NCI-H460 (cell line): Measurements from ENCODE around the gene RNF19B. TPM values are rescaled to one million over a fixed set of nuclear protein-coding genes. Genes with fewer than 3 reads are reported as not detected.

Source experiments
- DNase-seq: peaks from one replicate; pipeline ENCODE4 v3.0.0-alpha.2; 2016; ENCODE audit warnings: low read depth; ENCODE audit errors: extremely low read depth
- total RNA-seq: library from RNA; depleted of rRNA; stranded (reverse); fragments of >200 nt; shearing (Covaris generic); gene quantifications from 2 replicates; pipeline ENCODE4 v1.2.3, GENCODE V29; 2014; rRNA removed

Gene RNF19B
- total RNA-seq, 1 experiment from 2014 or later = 12.9 TPM

DNA sequence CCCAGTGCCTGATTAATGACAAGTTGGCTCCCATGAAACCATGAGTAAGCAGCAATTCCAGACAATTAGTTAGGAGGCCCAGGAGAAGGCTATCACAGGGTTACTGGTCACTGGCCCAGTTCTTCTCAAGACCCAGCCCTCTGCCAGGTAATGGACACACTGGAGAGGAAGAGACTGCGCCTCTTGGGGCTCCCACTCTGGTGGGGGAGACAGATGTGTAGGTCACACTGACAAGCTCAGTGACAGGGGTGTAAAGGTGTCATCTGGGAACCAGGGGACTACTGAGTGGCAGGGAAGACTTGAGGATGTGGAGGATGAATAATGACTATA lies 73.4 kb downstream of the RNF19B start:
- no peak for DNase-seq

DNA sequence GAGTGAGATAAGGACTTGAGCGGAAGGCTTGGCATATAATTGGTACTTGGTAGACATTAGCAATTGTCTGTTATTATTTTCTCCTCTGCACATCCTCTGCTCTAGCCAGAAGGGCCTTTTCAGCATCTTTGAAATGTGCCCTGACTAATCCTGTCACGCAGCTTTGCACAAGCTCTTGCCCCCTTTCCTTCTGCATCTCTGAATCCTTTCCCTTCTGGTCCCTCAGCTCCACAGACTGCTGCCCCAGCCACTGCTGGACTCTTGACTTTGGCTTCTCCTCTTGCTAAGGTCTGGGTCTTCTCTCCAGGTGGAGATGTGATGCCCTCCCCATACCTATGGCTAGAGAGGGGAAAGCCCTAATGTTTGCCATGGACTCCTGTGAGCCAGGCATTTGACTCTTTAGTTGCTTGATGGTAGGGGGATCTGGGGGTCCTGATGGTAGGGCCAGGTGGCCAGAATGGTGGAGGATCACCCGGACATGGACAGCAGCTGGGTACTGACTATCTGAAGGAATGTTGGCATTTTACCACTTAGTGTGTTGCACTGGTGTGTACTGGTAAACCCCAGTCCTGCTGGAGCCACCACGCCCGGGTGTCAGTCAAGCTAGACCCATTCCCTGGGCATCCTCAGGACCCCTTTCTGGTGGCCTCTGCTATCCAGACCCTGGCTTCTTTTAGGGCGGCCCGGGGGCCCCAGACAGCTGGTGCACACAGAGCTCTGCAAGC lies 73.9 kb downstream of the RNF19B start:
- DNase-seq = no peak

DNA sequence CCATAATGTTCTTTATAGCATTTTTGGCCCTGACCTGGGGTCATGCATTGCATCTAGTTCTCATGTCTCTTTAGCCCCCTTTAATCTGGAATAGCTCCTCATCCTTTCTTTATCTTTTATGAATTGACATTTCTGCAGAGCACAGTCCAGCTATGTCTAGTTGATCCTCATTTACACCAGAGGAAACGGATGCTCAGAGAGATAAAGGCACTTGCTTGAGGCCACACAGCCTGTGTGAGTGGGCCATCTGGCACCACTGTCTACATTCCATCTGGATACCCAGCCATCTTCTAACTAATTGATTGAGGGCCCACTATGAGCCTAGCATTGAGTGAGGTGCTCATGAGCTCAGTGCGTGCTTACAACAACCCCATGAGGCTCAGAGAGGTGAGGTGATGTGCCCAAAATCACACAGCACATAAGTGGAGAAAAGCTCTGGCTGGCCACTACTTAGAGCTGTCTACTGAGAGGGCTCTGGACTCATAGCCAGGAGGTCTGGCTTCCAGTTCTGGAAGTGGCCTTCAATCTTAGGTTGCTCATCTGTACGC lies 74.8 kb downstream of the RNF19B start:
- no peak for DNase-seq

DNA sequence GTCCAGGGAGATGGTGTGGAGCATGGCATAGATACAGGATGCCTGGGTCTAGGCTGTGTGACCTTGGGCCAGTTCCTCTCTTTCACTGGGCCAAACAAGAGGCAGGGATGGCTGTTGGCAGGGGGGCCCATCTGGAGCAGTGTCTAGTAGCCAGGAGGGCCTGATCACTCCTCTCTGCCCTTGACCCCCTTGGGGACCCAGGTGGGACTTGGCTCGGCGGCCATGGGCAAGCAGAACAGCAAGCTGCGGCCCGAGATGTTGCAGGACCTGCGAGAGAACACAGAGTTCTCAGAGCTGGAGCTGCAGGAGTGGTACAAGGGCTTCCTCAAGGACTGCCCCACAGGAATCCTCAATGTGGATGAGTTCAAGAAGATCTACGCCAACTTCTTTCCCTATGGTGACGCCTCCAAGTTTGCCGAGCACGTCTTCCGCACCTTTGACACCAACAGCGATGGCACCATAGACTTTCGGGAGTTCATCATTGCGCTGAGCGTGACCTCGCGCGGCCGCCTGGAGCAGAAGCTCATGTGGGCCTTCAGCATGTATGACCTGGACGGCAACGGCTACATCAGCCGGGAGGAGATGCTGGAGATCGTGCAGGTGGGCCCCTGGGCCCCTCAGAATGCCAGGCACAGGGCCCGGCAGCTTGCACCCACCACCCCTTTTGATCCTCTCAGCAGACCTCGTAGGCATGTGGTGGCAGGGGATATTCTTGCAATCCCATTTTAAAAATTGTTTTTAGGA lies 75.8 kb downstream of the RNF19B start:
- no peak for DNase-seq

DNA sequence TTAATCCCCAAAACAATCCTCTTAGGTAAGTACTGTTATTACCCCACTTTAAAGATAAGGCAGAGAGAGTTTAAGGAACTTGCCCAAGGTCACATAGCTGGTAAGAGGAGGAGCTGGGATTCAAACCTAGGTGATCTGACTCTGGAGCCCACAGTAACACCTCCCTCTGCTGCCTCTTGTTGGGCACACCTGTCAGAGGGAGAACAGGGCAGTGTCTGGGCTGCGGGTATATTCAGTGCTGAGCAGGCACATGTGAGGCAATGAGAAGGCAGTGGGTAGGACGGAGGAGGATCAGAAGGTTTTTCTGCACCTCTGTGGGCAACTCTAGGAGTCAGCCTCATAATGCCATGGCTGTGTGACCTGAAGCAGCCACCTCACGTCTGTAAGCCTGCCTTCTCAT lies 76.5 kb downstream of the RNF19B start:
- no peak for DNase-seq

DNA sequence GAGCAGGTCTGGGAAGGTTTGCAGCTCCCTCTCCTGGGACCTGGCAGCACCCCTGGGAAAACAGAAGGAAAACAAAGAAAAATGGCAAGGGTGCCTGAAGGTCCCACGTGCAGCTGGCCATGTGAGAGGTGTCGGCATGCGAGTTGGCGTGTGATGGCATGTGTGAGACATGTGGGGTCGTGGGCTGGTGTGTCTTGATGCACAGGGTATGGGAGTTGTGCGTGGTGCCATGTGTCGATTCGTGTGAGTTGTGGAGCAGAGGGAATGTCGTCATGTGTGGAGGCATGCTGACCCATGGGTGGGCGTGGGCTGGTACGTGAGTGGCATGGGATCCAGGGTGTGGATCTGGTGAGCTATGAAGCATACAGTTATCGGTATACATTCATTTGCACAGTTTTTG lies 77.0 kb downstream of the RNF19B start:
- no peak for DNase-seq

DNA sequence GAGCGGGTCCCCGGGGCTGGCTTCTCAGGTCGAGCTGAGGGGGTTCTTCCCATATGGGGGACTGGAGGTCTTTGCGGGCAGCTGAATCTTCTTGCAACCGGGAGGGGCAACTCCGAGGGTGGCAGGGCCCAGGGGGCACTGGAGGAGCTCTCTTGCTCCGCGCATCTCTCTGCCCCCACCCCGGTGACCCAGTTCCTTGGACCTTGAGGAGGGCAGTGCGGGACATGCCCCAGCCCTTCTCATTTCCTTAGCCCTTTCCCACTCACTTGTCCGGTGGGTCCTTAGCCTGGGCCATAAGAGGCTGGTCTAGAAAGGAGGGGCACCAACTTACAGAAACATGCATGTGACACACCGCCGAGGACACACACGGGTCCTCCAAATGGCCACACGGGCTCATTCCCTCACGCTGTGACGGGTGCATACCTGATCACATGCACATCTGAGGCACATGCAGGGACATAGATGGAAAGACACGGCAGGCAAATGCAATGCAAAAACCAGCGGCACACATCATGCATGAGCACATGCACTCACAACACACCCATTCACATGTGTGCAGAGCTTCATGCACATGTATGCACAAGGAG lies 77.7 kb downstream of the RNF19B start:
- no peak for DNase-seq

Other genes starting within 250 kb of the RNF19B start
- 169 and 184 TPM in 2 replicates for gene YARS1, start 147.5 kb downstream of the RNF19B start, total RNA-seq
- gene S100PBP, start 147.2 kb downstream of the RNF19B start, total RNA-seq = 15.5 and 20.7 TPM in 2 replicates
- 0.59 TPM in 1 of 2 replicates, not detected in the other for gene FNDC5, start 93.9 kb downstream of the RNF19B start, total RNA-seq
- gene HPCA, start 78.3 kb downstream of the RNF19B start, total RNA-seq = not detected in 2 replicates
- 5.3 and 6.1 TPM in 2 replicates for gene TMEM54, start 63.4 kb downstream of the RNF19B start, total RNA-seq
- 204 and 212 TPM in 2 replicates for gene AK2, start 72.1 kb upstream of the RNF19B start, total RNA-seq
- 1.6 and 2.4 TPM in 2 replicates for gene AZIN2, start 116.3 kb upstream of the RNF19B start, total RNA-seq
- 0.37 and 0.95 TPM in 2 replicates for gene TRIM62, start 217.2 kb upstream of the RNF19B start, total RNA-seq